ENCODE measurements around the gene ADAMTS6. TPM values are rescaled to one million over a fixed set of nuclear protein-coding genes. Genes with fewer than 3 reads are reported as not detected.

ADAMTS6 gene
- total and polyA plus RNA-seq, 2 experiments from 2014 or later: 0.78 to 2.0 TPM

DNA sequence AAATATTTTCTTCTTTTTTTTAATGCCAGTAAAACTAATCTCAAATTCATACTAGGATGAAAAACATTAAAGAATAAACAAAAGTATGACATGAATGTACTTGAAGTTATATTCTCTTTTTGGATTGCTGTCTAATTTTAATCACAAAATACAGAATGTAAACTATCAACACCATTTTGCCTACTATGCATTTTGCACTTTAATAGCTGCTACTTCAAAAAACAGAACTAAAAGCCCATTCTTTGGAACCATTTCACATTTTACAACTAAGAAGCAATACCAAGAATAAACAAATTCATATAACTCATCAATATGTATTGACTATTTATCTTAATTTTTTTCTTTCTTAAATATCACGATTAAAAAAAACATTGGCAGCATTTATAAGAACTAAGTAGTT, 58.1 kb downstream of the ADAMTS6 start:
- Mint-ChIP-seq H3K9me3 (peaks cover 27% of the 10 kb centered on the region), H3K27me3 (ENCODE audit: insufficient read depth, low read depth, poor library complexity) (no peaks in the 10 kb centered on the region), H3K4me3 (no peak overlapping the region), H3K4me1 (no peaks in the 10 kb centered on the region), H3K27ac (no peak overlapping the region), H3K36me3 (ENCODE audit: low read depth) (peaks cover 30% of the 10 kb centered on the region)
- Histone ChIP-seq H3F3A (replicated peaks; ENCODE audit: low read depth) (no peaks in the 10 kb centered on the region), H3K9me2 (ENCODE audit: insufficient read depth) (peaks cover 2% of the 10 kb centered on the region; the same call in 1 of the 2 replicates), H2AFZ (no peak overlapping the region), H3K4me1 (ENCODE audit: insufficient read depth) (no peaks in the 10 kb centered on the region), H4K20me1 (replicated peaks; ENCODE audit: insufficient read depth) (no peaks in the 10 kb centered on the region), H3K79me2 (replicated peaks; ENCODE audit: insufficient read depth) (no peaks in the 10 kb centered on the region), H3K27ac (ENCODE audit: low read depth) (no peak overlapping the region), H3K4me2 (no peak overlapping the region), H3K36me3 (ENCODE audit: insufficient read depth) (no peaks in the 10 kb centered on the region), H3K4me3 (no peak overlapping the region), H3K27me3 (ENCODE audit: insufficient read depth) (no peaks in the 10 kb centered on the region)
- ATAC-seq (no peak), DNase-seq (ENCODE audit: low spot score) (no peak)
- no peak for TF ChIP-seq CREB1 (CRISPR knock-in tag; IDR thresholded peaks at IDR 0.05; ENCODE audit: low read depth)
- TF ChIP-seq, protein P1, sequence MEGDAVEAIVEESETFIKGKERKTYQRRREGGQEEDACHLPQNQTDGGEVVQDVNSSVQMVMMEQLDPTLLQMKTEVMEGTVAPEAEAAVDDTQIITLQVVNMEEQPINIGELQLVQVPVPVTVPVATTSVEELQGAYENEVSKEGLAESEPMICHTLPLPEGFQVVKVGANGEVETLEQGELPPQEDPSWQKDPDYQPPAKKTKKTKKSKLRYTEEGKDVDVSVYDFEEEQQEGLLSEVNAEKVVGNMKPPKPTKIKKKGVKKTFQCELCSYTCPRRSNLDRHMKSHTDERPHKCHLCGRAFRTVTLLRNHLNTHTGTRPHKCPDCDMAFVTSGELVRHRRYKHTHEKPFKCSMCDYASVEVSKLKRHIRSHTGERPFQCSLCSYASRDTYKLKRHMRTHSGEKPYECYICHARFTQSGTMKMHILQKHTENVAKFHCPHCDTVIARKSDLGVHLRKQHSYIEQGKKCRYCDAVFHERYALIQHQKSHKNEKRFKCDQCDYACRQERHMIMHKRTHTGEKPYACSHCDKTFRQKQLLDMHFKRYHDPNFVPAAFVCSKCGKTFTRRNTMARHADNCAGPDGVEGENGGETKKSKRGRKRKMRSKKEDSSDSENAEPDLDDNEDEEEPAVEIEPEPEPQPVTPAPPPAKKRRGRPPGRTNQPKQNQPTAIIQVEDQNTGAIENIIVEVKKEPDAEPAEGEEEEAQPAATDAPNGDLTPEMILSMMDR (conservative IDR thresholded peaks at IDR 0.05; ENCODE audit: low read depth in 2 of 2): no peak
- TF ChIP-seq, protein P2, sequence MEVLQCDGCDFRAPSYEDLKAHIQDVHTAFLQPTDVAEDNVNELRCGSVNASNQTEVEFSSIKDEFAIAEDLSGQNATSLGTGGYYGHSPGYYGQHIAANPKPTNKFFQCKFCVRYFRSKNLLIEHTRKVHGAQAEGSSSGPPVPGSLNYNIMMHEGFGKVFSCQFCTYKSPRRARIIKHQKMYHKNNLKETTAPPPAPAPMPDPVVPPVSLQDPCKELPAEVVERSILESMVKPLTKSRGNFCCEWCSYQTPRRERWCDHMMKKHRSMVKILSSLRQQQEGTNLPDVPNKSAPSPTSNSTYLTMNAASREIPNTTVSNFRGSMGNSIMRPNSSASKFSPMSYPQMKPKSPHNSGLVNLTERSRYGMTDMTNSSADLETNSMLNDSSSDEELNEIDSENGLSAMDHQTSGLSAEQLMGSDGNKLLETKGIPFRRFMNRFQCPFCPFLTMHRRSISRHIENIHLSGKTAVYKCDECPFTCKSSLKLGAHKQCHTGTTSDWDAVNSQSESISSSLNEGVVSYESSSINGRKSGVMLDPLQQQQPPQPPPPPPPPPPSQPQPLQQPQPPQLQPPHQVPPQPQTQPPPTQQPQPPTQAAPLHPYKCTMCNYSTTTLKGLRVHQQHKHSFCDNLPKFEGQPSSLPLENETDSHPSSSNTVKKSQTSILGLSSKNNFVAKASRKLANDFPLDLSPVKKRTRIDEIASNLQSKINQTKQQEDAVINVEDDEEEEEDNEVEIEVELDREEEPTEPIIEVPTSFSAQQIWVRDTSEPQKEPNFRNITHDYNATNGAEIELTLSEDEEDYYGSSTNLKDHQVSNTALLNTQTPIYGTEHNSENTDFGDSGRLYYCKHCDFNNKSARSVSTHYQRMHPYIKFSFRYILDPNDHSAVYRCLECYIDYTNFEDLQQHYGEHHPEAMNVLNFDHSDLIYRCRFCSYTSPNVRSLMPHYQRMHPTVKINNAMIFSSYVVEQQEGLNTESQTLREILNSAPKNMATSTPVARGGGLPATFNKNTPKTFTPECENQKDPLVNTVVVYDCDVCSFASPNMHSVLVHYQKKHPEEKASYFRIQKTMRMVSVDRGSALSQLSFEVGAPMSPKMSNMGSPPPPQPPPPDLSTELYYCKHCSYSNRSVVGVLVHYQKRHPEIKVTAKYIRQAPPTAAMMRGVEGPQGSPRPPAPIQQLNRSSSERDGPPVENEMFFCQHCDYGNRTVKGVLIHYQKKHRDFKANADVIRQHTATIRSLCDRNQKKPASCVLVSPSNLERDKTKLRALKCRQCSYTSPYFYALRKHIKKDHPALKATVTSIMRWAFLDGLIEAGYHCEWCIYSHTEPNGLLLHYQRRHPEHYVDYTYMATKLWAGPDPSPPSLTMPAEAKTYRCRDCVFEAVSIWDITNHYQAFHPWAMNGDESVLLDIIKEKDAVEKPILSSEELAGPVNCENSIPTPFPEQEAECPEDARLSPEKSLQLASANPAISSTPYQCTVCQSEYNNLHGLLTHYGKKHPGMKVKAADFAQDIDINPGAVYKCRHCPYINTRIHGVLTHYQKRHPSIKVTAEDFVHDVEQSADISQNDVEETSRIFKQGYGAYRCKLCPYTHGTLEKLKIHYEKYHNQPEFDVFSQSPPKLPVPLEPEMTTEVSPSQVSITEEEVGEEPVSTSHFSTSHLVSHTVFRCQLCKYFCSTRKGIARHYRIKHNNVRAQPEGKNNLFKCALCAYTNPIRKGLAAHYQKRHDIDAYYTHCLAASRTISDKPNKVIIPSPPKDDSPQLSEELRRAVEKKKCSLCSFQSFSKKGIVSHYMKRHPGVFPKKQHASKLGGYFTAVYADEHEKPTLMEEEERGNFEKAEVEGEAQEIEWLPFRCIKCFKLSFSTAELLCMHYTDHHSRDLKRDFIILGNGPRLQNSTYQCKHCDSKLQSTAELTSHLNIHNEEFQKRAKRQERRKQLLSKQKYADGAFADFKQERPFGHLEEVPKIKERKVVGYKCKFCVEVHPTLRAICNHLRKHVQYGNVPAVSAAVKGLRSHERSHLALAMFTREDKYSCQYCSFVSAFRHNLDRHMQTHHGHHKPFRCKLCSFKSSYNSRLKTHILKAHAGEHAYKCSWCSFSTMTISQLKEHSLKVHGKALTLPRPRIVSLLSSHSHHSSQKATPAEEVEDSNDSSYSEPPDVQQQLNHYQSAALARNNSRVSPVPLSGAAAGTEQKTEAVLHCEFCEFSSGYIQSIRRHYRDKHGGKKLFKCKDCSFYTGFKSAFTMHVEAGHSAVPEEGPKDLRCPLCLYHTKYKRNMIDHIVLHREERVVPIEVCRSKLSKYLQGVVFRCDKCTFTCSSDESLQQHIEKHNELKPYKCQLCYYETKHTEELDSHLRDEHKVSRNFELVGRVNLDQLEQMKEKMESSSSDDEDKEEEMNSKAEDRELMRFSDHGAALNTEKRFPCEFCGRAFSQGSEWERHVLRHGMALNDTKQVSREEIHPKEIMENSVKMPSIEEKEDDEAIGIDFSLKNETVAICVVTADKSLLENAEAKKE (CRISPR knock-in tag; IDR thresholded peaks at IDR 0.05): no peak
- TF ChIP-seq, protein P3, sequence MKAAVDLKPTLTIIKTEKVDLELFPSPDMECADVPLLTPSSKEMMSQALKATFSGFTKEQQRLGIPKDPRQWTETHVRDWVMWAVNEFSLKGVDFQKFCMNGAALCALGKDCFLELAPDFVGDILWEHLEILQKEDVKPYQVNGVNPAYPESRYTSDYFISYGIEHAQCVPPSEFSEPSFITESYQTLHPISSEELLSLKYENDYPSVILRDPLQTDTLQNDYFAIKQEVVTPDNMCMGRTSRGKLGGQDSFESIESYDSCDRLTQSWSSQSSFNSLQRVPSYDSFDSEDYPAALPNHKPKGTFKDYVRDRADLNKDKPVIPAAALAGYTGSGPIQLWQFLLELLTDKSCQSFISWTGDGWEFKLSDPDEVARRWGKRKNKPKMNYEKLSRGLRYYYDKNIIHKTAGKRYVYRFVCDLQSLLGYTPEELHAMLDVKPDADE (IDR thresholded peaks at IDR 0.05): no peak
- TF ChIP-seq EZH2phosphoT487 (IDR thresholded peaks at IDR 0.05; ENCODE audit: unreplicated experiment): no peak
- TF ChIP-seq, protein P4, sequence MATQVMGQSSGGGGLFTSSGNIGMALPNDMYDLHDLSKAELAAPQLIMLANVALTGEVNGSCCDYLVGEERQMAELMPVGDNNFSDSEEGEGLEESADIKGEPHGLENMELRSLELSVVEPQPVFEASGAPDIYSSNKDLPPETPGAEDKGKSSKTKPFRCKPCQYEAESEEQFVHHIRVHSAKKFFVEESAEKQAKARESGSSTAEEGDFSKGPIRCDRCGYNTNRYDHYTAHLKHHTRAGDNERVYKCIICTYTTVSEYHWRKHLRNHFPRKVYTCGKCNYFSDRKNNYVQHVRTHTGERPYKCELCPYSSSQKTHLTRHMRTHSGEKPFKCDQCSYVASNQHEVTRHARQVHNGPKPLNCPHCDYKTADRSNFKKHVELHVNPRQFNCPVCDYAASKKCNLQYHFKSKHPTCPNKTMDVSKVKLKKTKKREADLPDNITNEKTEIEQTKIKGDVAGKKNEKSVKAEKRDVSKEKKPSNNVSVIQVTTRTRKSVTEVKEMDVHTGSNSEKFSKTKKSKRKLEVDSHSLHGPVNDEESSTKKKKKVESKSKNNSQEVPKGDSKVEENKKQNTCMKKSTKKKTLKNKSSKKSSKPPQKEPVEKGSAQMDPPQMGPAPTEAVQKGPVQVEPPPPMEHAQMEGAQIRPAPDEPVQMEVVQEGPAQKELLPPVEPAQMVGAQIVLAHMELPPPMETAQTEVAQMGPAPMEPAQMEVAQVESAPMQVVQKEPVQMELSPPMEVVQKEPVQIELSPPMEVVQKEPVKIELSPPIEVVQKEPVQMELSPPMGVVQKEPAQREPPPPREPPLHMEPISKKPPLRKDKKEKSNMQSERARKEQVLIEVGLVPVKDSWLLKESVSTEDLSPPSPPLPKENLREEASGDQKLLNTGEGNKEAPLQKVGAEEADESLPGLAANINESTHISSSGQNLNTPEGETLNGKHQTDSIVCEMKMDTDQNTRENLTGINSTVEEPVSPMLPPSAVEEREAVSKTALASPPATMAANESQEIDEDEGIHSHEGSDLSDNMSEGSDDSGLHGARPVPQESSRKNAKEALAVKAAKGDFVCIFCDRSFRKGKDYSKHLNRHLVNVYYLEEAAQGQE (IDR thresholded peaks at IDR 0.05; ENCODE audit: unreplicated experiment): no peak
- no peak for TF ChIP-seq JUNB (IDR thresholded peaks at IDR 0.05; ENCODE audit: unreplicated experiment)
- no peak for TF ChIP-seq ZNF114 (CRISPR knock-in tag; IDR thresholded peaks at IDR 0.05)
- TF ChIP-seq STAT1 (IDR thresholded peaks at IDR 0.05; ENCODE audit: unreplicated experiment): no peak
- TF ChIP-seq EZH2 (IDR thresholded peaks at IDR 0.05; ENCODE audit: low read depth, unreplicated experiment): no peak
- TF ChIP-seq ZNF331 (CRISPR knock-in tag; IDR thresholded peaks at IDR 0.05; ENCODE audit: low read depth): no peak
- no peak for TF ChIP-seq NANOG (IDR thresholded peaks at IDR 0.05; ENCODE audit: borderline replicate concordance)
- TF ChIP-seq POLR2AphosphoS5 (IDR thresholded peaks at IDR 0.05; ENCODE audit: low read depth): no peak

Measured in GM23338 (cell line).